Body of pancreas (tissue), 4 donors: ENCODE results near the gene CLDN24.

Experiments
- POLR2A ChIP-seq, 3 donors: fragments of 450-650 bp; IDR thresholded peaks; one replicate each; pipeline ENCODE4 v1.6.1; 2016; ENCODE audit warnings: antibody characterized with exemption in 3 of 3, mild to moderate bottlenecking in 2 of 3
- TF ChIP-seq, protein P1 (sequence below), 7 experiments: fragments of 450-650 bp in 4 of 7; fragments of 200-600 bp in 3 of 7; sonication (generic) in 3 of 7; IDR thresholded peaks; one replicate each; pipeline ENCODE4 v1.5.1; 2016 to 2019; ENCODE audit warnings: antibody characterized with exemption in 7 of 7

GRCh38 chr4:183284258-183284785 is 37.9 kb downstream of the CLDN24 start:
- TF ChIP-seq, protein P1, sequence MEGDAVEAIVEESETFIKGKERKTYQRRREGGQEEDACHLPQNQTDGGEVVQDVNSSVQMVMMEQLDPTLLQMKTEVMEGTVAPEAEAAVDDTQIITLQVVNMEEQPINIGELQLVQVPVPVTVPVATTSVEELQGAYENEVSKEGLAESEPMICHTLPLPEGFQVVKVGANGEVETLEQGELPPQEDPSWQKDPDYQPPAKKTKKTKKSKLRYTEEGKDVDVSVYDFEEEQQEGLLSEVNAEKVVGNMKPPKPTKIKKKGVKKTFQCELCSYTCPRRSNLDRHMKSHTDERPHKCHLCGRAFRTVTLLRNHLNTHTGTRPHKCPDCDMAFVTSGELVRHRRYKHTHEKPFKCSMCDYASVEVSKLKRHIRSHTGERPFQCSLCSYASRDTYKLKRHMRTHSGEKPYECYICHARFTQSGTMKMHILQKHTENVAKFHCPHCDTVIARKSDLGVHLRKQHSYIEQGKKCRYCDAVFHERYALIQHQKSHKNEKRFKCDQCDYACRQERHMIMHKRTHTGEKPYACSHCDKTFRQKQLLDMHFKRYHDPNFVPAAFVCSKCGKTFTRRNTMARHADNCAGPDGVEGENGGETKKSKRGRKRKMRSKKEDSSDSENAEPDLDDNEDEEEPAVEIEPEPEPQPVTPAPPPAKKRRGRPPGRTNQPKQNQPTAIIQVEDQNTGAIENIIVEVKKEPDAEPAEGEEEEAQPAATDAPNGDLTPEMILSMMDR (IDR thresholded peaks at IDR 0.05), result no peak
- no peak for TF ChIP-seq POLR2A (IDR thresholded peaks at IDR 0.05)
